ENCODE results near the gene MATN4. TPM values are rescaled to one million over a fixed set of nuclear protein-coding genes. Genes with fewer than 3 reads are reported as not detected.
A peak's percentile ranks its signal among the peaks of the same experiment; 100 is the strongest.

The MATN4 gene
- total and polyA plus RNA-seq, 2 of the 13 experiments (the other 11 are each of a cell fraction or from before 2014, with no cell fraction given): not detected

DNA sequence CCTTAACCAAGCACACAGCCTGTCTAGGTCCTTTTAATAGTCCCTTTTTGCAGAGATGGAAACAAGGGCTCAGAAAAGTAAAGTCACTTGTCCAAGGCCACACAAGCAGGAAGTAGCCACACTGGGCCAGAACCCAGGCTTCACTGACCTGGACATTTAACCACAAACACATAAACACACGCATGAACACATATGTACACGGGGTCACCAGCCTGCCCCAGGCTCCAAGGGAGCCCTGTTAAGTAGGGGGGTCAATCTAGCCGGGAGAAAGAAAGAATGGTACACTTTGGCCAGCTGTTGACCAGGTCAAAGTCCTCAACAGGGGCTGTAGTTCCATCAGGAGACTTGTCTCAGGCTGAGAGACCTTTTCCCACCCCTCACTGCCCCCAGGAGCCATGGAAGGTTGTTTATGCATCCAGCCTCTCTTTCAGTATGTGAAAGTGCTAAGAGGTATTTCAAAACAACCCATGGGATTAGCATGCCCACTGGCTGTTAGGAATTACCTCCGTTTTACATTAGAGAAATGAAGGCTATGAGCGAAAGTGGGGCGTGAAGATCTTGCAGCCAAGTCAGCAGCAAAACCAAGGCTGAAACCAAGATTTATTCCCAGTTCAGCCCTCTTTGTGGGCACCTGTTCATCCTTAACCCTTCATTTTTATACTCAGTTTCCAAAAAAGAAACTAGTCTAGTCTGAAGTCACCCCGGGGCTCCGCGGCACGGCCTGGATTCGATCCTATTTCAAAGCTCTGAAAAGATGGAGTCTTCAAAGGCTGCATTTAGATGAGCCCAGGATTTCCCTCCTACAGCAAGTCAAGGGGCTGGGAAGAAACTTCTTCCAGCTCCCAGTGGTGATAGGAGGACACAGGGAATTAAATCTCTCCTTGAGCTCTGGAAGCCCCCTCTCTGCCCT is 30.3 kb upstream of the MATN4 start (continued):
- TF ChIP-seq MBD4 (IDR thresholded peaks at IDR 0.05; ENCODE audit: borderline replicate concordance, low read length): no peak
- TF ChIP-seq SETDB1 (CRISPR knock-in tag; IDR thresholded peaks at IDR 0.05; ENCODE audit: borderline replicate concordance): no peak
- TF ChIP-seq, protein P1, sequence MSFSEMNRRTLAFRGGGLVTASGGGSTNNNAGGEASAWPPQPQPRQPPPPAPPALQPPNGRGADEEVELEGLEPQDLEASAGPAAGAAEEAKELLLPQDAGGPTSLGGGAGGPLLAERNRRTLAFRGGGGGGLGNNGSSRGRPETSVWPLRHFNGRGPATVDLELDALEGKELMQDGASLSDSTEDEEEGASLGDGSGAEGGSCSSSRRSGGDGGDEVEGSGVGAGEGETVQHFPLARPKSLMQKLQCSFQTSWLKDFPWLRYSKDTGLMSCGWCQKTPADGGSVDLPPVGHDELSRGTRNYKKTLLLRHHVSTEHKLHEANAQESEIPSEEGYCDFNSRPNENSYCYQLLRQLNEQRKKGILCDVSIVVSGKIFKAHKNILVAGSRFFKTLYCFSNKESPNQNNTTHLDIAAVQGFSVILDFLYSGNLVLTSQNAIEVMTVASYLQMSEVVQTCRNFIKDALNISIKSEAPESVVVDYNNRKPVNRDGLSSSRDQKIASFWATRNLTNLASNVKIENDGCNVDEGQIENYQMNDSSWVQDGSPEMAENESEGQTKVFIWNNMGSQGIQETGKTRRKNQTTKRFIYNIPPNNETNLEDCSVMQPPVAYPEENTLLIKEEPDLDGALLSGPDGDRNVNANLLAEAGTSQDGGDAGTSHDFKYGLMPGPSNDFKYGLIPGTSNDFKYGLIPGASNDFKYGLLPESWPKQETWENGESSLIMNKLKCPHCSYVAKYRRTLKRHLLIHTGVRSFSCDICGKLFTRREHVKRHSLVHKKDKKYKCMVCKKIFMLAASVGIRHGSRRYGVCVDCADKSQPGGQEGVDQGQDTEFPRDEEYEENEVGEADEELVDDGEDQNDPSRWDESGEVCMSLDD (CRISPR knock-in tag; IDR thresholded peaks at IDR 0.05; ENCODE audit: borderline replicate concordance): 0 out of 2 replicates have a peak, but pooled peaks have one; percentile 55
- TF ChIP-seq RAD21 (CRISPR knock-in tag; IDR thresholded peaks at IDR 0.05): 0 out of 2 replicates have a peak, but pooled peaks have one; percentile 7
- peak; percentile 31; the same call in 1 of the 2 replicates for TF ChIP-seq ZFX (CRISPR knock-in tag; IDR thresholded peaks at IDR 0.05; ENCODE audit: low read depth)
- TF ChIP-seq, protein P2, sequence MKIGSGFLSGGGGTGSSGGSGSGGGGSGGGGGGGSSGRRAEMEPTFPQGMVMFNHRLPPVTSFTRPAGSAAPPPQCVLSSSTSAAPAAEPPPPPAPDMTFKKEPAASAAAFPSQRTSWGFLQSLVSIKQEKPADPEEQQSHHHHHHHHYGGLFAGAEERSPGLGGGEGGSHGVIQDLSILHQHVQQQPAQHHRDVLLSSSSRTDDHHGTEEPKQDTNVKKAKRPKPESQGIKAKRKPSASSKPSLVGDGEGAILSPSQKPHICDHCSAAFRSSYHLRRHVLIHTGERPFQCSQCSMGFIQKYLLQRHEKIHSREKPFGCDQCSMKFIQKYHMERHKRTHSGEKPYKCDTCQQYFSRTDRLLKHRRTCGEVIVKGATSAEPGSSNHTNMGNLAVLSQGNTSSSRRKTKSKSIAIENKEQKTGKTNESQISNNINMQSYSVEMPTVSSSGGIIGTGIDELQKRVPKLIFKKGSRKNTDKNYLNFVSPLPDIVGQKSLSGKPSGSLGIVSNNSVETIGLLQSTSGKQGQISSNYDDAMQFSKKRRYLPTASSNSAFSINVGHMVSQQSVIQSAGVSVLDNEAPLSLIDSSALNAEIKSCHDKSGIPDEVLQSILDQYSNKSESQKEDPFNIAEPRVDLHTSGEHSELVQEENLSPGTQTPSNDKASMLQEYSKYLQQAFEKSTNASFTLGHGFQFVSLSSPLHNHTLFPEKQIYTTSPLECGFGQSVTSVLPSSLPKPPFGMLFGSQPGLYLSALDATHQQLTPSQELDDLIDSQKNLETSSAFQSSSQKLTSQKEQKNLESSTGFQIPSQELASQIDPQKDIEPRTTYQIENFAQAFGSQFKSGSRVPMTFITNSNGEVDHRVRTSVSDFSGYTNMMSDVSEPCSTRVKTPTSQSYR (CRISPR knock-in tag; IDR thresholded peaks at IDR 0.05; ENCODE audit: borderline replicate concordance): peak; percentile 15; the same call in 1 of the 2 replicates
- TF ChIP-seq TBX3 (IDR thresholded peaks at IDR 0.05; ENCODE audit: borderline replicate concordance): no peak
- TF ChIP-seq MED1 (CRISPR knock-in tag; IDR thresholded peaks at IDR 0.05): peak; percentile 73
- TF ChIP-seq ZNF460 (CRISPR knock-in tag; IDR thresholded peaks at IDR 0.05; ENCODE audit: borderline replicate concordance): no peak
- TF ChIP-seq ZBTB21 (CRISPR knock-in tag; IDR thresholded peaks at IDR 0.05): no peak; the same call in 1 of the 2 replicates
- TF ChIP-seq, protein P3, sequence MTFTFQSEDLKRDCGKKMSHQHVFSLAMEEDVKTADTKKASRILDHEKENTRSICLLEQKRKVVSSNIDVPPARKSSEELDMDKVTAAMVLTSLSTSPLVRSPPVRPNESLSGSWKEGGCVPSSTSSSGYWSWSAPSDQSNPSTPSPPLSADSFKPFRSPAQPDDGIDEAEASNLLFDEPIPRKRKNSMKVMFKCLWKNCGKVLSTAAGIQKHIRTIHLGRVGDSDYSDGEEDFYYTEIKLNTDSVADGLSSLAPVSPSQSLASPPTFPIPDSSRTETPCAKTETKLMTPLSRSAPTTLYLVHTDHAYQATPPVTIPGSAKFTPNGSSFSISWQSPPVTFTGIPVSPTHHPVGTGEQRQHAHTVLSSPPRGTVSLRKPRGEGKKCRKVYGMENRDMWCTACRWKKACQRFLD (CRISPR knock-in tag; IDR thresholded peaks at IDR 0.05; ENCODE audit: borderline replicate concordance): 0 out of 2 replicates have a peak, but pooled peaks have one; percentile 74
- TF ChIP-seq, protein P4, sequence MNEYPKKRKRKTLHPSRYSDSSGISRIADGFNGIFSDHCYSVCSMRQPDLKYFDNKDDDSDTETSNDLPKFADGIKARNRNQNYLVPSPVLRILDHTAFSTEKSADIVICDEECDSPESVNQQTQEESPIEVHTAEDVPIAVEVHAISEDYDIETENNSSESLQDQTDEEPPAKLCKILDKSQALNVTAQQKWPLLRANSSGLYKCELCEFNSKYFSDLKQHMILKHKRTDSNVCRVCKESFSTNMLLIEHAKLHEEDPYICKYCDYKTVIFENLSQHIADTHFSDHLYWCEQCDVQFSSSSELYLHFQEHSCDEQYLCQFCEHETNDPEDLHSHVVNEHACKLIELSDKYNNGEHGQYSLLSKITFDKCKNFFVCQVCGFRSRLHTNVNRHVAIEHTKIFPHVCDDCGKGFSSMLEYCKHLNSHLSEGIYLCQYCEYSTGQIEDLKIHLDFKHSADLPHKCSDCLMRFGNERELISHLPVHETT (CRISPR knock-in tag; conservative IDR thresholded peaks at IDR 0.05): peak; percentile 31; the same call in 1 of the 2 replicates
- no peak for TF ChIP-seq NFE2L2 (IDR thresholded peaks at IDR 0.05; ENCODE audit: low read length)
- peak; percentile 72 for TF ChIP-seq NR2F6 (IDR thresholded peaks at IDR 0.05)
- TF ChIP-seq NR2F6 (CRISPR knock-in tag; IDR thresholded peaks at IDR 0.05): peak; percentile 78
- no peak for TF ChIP-seq ZNF558 (CRISPR knock-in tag; IDR thresholded peaks at IDR 0.05; ENCODE audit: borderline replicate concordance)
- TF ChIP-seq NR2F1 (CRISPR knock-in tag; IDR thresholded peaks at IDR 0.05): peak; percentile 69 to 73; a peak in 3 of 4 replicates
- no peak for TF ChIP-seq SNAI1 (CRISPR knock-in tag; IDR thresholded peaks at IDR 0.05; ENCODE audit: borderline replicate concordance)
